IPS DF 6.9 (cell line): ENCODE data around the gene ZNF396.

Experiments
- DNase-seq: peaks from one replicate; pipeline ENCODE4 v3.0.0-alpha.2; 2013; ENCODE audit warnings: low read depth, low spot score
- H3K27ac ChIP-seq: one replicate; pipeline ENCODE4 v1.5.1; 2013; ENCODE audit warnings: low read length, control low read depth
- H3K27me3 ChIP-seq: 2 replicates; pipeline ENCODE4 v1.6.1; 2013; ENCODE audit warnings: mild to moderate bottlenecking, low read length; ENCODE audit not compliant: control insufficient read depth, insufficient read depth
- H3K36me3 ChIP-seq: 2 replicates; pipeline ENCODE4 v1.6.1; 2013; ENCODE audit warnings: low read length; ENCODE audit not compliant: control insufficient read depth, insufficient read depth
- H3K4me1 ChIP-seq: 2 replicates; pipeline ENCODE4 v1.6.1; 2013; ENCODE audit warnings: low read length; ENCODE audit not compliant: control insufficient read depth, insufficient read depth
- H3K4me3 ChIP-seq: 2 replicates; pipeline ENCODE4 v1.5.1; 2013; ENCODE audit warnings: mild to moderate bottlenecking, low read length
- H3K9me3 ChIP-seq: 2 replicates; pipeline ENCODE4 v1.6.1; 2013; ENCODE audit warnings: low read length, inconsistent platforms; ENCODE audit not compliant: control insufficient read depth, insufficient read depth
- WGBS: extraction: QIAGEN DNeasy Blood & Tissue Kit; methylation state at CpG from one replicate; pipeline ENCODE4 v1.1.7; 2013; ENCODE audit warnings: mixed read lengths, missing lambda C conversion rate; ENCODE audit not compliant: insufficient read length, insufficient coverage; 5-methylcytosine and 5-hydroxymethylcytosine counted together

The ZNF396 gene

DNA sequence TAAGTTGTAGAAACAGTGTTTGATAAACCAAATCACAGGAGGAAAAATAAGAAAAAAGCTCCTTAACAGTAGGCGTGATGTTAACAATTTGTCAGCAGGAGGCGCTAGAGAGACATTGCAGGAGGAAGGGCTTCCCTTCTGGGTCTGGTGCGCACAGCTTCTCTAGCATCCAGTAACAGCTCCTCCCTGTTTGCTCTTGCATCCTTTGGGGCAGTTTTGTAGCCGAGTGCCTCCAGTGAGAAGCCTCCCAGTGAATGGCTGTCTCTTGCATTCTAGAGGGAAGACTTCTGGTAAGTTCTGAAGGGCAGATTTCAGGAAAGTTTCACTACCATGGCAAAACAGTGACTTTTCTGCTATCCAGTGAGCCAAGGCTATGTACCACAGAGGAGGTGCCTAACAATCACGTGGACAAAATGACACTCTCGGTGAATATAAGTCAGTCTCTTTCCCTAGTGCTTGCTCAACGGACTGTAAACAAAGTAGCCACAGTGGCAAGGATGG lies 9.5 kb upstream of the ZNF396 start:
- no peak for DNase-seq

DNA sequence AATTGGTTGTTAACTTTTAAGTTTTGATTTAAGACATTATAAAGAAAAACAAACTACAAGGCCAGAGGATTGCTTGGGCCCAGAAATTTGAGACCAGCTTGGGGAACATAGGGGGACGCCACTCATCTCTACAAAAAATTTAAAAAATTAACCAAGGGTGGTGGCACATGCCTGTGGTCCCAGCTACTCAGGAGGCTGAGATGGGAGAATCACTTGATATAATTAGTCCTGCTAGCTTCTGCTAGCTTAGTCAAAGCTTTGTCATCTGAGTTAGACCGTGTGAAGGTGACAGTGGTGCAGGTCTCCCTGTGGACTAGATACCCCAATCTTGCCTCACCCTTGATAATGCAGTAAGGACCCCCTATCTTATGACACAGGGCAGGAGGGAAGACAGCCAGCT lies 6.0 kb upstream of the ZNF396 start:
- no peak overlapping the region for H3K27ac ChIP-seq
- H3K27me3 ChIP-seq, result no peaks in the 10 kb centered on the region
- H3K4me3 ChIP-seq, result no peak overlapping the region
- no peaks in the 10 kb centered on the region for H3K36me3 ChIP-seq
- no peaks in the 10 kb centered on the region for H3K9me3 ChIP-seq
- no peaks in the 10 kb centered on the region; the same call in 1 of the 2 replicates for H3K4me1 ChIP-seq
- DNase-seq, result no peak
- no CpG with 5 or more reads among the region's 2 CpGs for WGBS

More for the DNA sequence above, 9.5 kb upstream of the ZNF396 start:
- Histone ChIP-seq H3K27ac (no peak overlapping the region), H3K27me3 (no peaks in the 10 kb centered on the region), H3K36me3 (no peaks in the 10 kb centered on the region), H3K9me3 (no peaks in the 10 kb centered on the region), H3K4me3 (no peak overlapping the region), H3K4me1 (no peaks in the 10 kb centered on the region; the same call in 1 of the 2 replicates)
- no CpG with 5 or more reads among the region's 7 CpGs for WGBS

DNA sequence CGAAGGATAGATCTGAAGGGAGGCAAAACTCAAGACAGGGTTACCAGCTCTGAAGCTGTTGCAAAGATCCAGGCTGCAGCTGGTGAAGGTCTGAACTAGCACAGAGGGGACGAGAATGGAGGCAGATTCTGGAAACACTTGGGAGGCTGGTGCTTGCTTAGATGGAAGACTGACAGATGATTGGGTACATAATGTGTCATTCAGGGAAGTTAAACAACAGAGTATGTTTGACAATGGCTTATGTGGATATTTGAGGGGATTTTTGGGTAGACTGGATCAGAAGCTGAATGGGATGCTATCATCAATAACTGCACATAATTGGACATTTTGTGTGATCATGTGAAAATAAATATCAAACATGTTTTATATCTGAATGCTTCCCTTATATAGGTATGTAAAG lies 2.3 kb upstream of the ZNF396 start:
- no CpG with 5 or more reads among the region's 2 CpGs for WGBS
- H3K4me1 ChIP-seq, result no peaks in the 10 kb centered on the region

DNA sequence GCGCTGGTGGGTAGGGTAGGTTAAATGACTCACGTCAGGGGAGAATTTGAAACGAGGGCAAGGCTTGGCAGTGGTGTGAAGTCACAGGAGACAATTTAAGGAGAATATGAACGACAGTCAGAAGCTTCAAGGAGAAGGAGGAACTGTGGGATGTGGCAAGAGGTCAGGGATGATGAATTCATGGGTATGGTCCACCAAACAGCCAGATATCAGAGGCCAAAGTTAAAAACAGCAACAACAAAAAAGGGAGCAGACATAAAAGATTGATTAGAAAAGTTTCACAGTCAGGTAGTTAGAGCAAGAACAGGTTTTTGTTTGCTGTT lies 1.4 kb upstream of the ZNF396 start:
- DNase-seq, result no peak

More for the DNA sequence above, 2.3 kb upstream of the ZNF396 start:
- Histone ChIP-seq H3K27ac (no peak overlapping the region), H3K4me3 (no peak overlapping the region), H3K9me3 (no peaks in the 10 kb centered on the region), H3K36me3 (no peaks in the 10 kb centered on the region), H3K27me3 (no peaks in the 10 kb centered on the region)
- DNase-seq, result no peak

DNA sequence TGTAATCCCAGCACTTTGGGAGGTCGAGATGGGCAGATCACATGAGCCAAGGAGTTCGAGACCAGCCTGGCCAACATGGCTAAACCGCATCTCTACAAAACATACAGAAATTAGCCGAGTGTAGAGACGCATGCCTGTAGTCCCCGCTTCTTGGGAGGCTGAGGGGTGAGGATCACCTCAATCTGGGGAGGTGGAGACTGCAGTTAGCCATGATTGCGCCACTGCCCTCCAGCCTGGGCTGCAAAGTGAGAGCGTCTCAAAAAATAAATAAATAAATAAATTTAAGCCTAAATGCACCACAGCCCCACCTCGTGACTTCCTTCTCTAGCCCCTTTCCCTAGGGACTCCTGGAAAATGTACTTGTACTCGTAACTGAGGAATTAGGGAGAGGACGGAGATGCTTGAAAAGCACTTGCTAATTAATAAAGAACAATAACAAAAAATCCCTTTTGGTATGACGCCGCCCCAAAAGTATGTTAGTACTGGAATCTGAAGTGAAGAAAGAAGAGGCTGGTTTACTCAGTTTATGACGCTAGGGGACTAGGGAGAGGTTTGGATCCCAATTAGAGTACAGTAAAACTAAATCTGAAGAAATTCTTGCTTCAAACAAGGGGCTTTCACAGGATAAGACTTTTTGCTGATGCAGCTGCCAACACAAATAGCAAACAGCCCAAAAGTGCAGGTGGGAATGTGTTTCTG lies 887 bp upstream of the ZNF396 start:
- Histone ChIP-seq H3K9me3 (no peaks in the 10 kb centered on the region), H3K4me1 (no peaks in the 10 kb centered on the region), H3K4me3 (no peak overlapping the region), H3K36me3 (no peaks in the 10 kb centered on the region), H3K27ac (no peak overlapping the region), H3K27me3 (no peaks in the 10 kb centered on the region)
- no CpG with 5 or more reads among the region's 14 CpGs for WGBS
- no peak for DNase-seq

More for the DNA sequence above, 1.4 kb upstream of the ZNF396 start:
- Histone ChIP-seq H3K27ac (no peak overlapping the region), H3K4me3 (no peak overlapping the region), H3K36me3 (no peaks in the 10 kb centered on the region), H3K4me1 (no peaks in the 10 kb centered on the region), H3K27me3 (no peaks in the 10 kb centered on the region), H3K9me3 (no peaks in the 10 kb centered on the region)
- WGBS, result no CpG with 5 or more reads among the region's 4 CpGs

DNA sequence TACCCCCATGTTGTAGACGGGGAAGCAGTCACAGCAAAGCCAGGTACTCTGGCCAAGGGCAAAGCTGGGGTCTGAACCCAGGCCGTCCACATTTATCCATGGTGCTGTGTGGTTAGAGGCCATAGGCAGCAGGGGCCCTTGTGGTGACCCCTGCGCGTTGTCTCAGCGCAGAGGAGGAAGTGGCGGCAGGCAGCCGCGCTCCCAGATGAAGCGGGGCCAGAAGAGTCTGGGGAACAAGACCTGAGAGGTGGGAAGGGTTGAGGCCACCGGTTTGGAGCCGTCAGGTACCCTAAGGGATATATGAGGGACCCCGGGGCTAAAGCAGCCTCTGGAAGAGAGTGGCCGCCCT lies 770 bp downstream of the ZNF396 start:
- H3K9me3 ChIP-seq, result no peaks in the 10 kb centered on the region
- H3K4me1 ChIP-seq, result no peaks in the 10 kb centered on the region
- no CpG with 5 or more reads among the region's 13 CpGs for WGBS
- no peaks in the 10 kb centered on the region for H3K27me3 ChIP-seq
- H3K4me3 ChIP-seq, result peak overlapping the region; percentile 67
- no peak overlapping the region for H3K27ac ChIP-seq
- DNase-seq, result no peak
- no peaks in the 10 kb centered on the region for H3K36me3 ChIP-seq

DNA sequence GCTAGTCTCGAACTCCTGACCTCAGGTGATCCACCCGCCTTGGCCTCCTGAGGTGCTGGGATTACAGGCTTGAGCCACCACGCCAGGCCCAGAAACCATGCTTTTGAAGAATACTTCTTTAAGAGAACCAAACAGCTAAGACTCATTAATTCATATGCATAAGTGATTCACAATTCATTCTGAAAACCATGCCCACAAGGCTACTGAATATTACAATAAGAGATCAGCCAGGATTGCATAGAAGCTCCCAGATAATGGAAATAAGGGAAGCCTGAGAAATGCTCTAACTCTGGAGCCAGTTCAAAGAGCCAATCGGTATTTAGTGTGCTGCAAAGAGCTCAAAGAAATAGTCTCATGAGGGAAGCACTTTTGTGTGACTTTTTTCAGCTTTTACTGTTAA lies 2.4 kb downstream of the ZNF396 start:
- H3K27me3 ChIP-seq, result no peaks in the 10 kb centered on the region
- WGBS, result no CpG with 5 or more reads among the region's 4 CpGs
- no peaks in the 10 kb centered on the region for H3K36me3 ChIP-seq
- H3K4me1 ChIP-seq, result no peaks in the 10 kb centered on the region
- no peak overlapping the region for H3K4me3 ChIP-seq
- DNase-seq, result no peak
- H3K9me3 ChIP-seq, result no peaks in the 10 kb centered on the region
- no peak overlapping the region for H3K27ac ChIP-seq

DNA sequence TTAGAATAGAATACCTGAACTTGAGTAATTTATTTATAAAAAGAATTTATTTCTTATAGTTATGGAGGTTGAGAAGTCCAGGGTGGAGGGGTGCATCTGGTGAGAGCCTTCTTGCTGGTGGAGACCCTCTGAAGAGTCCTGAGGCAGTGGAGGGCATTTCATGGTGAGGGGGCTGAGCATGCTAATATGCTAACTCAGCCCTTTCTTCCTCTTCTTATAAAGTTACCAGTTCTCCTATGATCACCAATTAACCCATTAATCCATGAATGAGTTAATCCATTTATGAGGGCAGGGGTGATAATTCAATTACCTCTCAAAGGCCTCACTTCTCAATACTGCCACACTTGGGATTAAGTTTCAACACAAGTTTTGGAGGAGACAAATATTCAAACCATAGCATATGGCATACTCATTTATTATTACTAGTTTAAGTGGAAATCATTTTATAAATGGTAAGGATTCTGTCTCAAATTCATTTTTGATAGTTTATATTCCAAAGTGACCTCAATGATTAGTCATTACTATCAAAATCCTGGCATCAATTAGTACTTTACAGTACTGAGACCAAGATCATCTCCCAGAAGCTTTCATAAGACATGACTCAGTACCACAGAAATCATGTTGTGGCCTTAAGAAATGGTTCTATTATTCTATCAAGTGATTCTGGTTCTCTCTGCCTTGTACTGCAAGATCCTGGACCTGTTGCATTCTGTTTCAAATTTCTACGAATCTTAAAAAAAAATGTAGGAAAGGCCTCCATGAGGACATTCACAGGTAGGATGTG lies 5.5 kb downstream of the ZNF396 start:
- Histone ChIP-seq H3K4me1 (no peaks in the 10 kb centered on the region), H3K36me3 (no peaks in the 10 kb centered on the region), H3K27ac (no peak overlapping the region), H3K4me3 (no peak overlapping the region), H3K27me3 (no peaks in the 10 kb centered on the region), H3K9me3 (no peaks in the 10 kb centered on the region)
- WGBS, result no CpG with 5 or more reads among the region's 1 CpG
- DNase-seq, result no peak

DNA sequence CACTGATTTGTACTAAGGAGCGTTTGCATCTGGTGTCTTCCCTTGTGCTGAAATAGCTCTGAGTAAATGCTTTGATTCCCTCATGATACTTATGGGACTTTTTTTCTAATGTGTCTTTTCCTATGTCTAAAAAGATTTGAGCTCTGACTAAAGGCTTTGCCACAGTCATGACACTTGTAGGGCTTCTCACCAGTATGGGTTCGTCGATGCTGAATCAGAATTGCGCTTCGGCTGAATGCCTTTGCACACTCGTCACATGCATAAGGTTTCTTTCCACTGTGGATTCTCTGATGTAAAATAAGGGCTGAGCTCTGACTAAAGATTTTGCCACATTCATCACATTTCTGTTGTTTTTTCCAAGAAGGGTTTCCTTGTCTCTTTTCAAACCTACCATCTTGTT lies 8.0 kb downstream of the ZNF396 start:
- H3K27ac ChIP-seq, result no peak overlapping the region
- H3K4me3 ChIP-seq, result no peak overlapping the region
- no peaks in the 10 kb centered on the region for H3K4me1 ChIP-seq
- H3K9me3 ChIP-seq, result no peaks in the 10 kb centered on the region
- H3K27me3 ChIP-seq, result no peaks in the 10 kb centered on the region
- no CpG with 5 or more reads among the region's 6 CpGs for WGBS
- H3K36me3 ChIP-seq, result no peaks in the 10 kb centered on the region
- DNase-seq, result no peak

DNA sequence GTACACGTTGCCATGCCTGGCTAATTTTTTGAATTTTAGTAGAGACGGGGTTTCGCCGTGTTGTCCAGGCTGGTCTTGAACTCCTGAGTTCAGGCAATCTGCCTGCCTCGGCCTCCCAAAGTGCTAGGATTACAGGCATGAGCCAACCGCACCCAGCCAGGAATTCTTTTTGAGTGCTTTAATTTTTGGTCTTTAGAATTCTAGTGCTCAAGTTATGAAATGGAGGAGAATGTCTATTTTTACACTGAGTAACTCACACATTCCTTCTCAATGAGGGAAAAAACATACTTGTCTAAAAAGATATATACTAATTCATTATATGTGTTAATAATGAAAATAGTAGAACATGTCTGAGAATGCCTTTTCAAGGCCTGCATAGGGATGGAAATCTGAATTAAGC lies 8.5 kb downstream of the ZNF396 start:
- H3K9me3 ChIP-seq, result no peaks in the 10 kb centered on the region
- no CpG with 5 or more reads among the region's 6 CpGs for WGBS
- no peak overlapping the region for H3K27ac ChIP-seq
- H3K36me3 ChIP-seq, result no peaks in the 10 kb centered on the region
- H3K4me1 ChIP-seq, result no peaks in the 10 kb centered on the region
- H3K27me3 ChIP-seq, result no peaks in the 10 kb centered on the region
- no peak for DNase-seq
- no peak overlapping the region for H3K4me3 ChIP-seq

DNA sequence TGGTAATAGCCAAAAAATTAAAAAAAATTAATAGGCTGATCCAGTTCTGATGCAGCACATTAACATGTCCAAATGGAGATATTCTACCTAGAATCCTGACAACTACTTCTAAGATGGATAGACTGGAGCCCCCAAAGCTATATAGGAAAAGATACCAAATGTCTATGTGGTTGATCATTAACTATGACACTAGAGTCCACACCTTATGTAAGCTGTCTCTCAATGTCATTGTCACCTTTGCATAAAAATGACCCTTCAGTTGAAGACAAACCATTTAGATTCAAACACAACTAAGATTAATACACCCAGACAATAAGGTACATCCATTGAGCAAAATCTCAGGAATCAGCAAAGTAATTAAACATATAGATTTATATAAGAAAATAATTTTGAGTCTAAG lies 14.6 kb downstream of the ZNF396 start:
- H3K36me3 ChIP-seq, result no peaks in the 10 kb centered on the region
- no peaks in the 10 kb centered on the region for H3K4me1 ChIP-seq
- DNase-seq, result no peak
- H3K27ac ChIP-seq, result no peak overlapping the region
- H3K27me3 ChIP-seq, result no peaks in the 10 kb centered on the region
- H3K4me3 ChIP-seq, result no peak overlapping the region
- no peaks in the 10 kb centered on the region for H3K9me3 ChIP-seq
